Smooth muscle cell of bladder (primary cell): ENCODE measurements around the gene KCNIP3. TPM values are rescaled to one million over a fixed set of nuclear protein-coding genes. Genes with fewer than 3 reads are reported as not detected.

Source experiments
- total RNA-seq: library from RNA; depleted of rRNA; stranded (reverse); fragments of >200 nt; gene quantifications from 2 replicates; pipeline ENCODE4 v1.2.3, GENCODE V29; 2014

The KCNIP3 gene
- total RNA-seq: 0.57 and 1.0 TPM in 2 replicates

GRCh38 chr2:95296880-95297487 is at the start of gene KCNIP3:
TSS of gene KCNIP3 (plus strand) at chr2:95297347. CDS start at chr2:95297439, 92 bp downstream.

GRCh38 chr2:95274291-95275150 is 22.6 kb upstream of the KCNIP3 start, which contains the start of gene PROM2:
TSS of gene PROM2 (plus strand) at chr2:95274449. CDS start at chr2:95274586, 137 bp downstream.

GRCh38 chr2:95402370-95403203 is 105.4 kb downstream of the KCNIP3 start, which contains the start of gene FAHD2A:
TSS of gene FAHD2A (plus strand) at chr2:95402708. CDS start at chr2:95405559, 2,851 bp downstream.

Other genes starting within 250 kb of the KCNIP3 start
- gene MRPS5, start 175.5 kb upstream of the KCNIP3 start, total RNA-seq: 48.8 and 57.8 TPM in 2 replicates
- 9.1 and 12.7 TPM in 2 replicates for gene ZNF514, start 137.5 kb upstream of the KCNIP3 start, total RNA-seq
- gene ZNF2, start 131.5 kb upstream of the KCNIP3 start, total RNA-seq: 6.1 and 9.8 TPM in 2 replicates
- 3.0 and 4.7 TPM in 2 replicates for gene ZNF892, start 89.8 kb upstream of the KCNIP3 start, total RNA-seq
- gene PROM2, start 22.9 kb upstream of the KCNIP3 start, total RNA-seq: 0.14 and 0.28 TPM in 2 replicates
- gene FAHD2A, start 105.4 kb downstream of the KCNIP3 start, total RNA-seq: 20.8 and 22.1 TPM in 2 replicates
- not detected in 2 replicates for gene TRIM43B, start 187.4 kb downstream of the KCNIP3 start, total RNA-seq